ENCODE data around the gene VPS16. TPM values are rescaled to one million over a fixed set of nuclear protein-coding genes. Genes with fewer than 3 reads are reported as not detected.
"Not testable (repeated sequence)": the region's sequence is repeated elsewhere in the genome, so short reads cannot be mapped to it uniquely, and the experiment has no call there.

Gene VPS16
- total RNA-seq, 1 experiment from 2014 or later: 49.9 TPM

- POLR2A ChIA-PET (ENCODE audit: unreplicated experiment): no interaction called here
- intact Hi-C loops (cut with micrococcal nuclease): no loop called here
These were observed 11.2 kb upstream of the VPS16 start for GRCh38 chr20:2829376-2829775.

GRCh38 chr20:2831206-2831605 is 9.3 kb upstream of the VPS16 start:
- H3K27me3 ChIP-seq (ENCODE audit: low read length); H4K20me1 ChIP-seq (ENCODE audit: low read length); H3K4me3 ChIP-seq (ENCODE audit: low read length); DNase-seq; ATAC-seq; H3K9me2 ChIP-seq (replicated peaks; ENCODE audit: low read length); H3K9me3 ChIP-seq (ENCODE audit: low read length); POLR2A ChIA-PET (ENCODE audit: unreplicated experiment); H2AFZ ChIP-seq (ENCODE audit: low read length); H3F3A ChIP-seq (ENCODE audit: low read length, unreplicated experiment); H3K4me2 ChIP-seq (ENCODE audit: low read length); intact Hi-C loops (cut with micrococcal nuclease); H3K79me2 ChIP-seq (ENCODE audit: low read length); BruUV-seq (replicated peaks); H3K9ac ChIP-seq (ENCODE audit: low read length); H3K36me3 ChIP-seq (ENCODE audit: low read depth, low read length); H3K27ac ChIP-seq (ENCODE audit: low read length): not testable (repeated sequence)
- H3K4me1 ChIP-seq (ENCODE audit: insufficient read depth, low read length): peaks cover 16% of the 10 kb centered on the region
- CTCF ChIA-PET: interaction anchor here (0.6 kb wide), 1 partner anchor 55 kb away, joined by 12 read pairs; no protein-coding TSS in a partner anchor

More at GRCh38 chr20:2829376-2829775, 11.2 kb upstream of the VPS16 start:
- TF ChIP-seq EZH2 (IDR thresholded peaks at IDR 0.05; ENCODE audit: low read length, unreplicated experiment) (no peak), EZH2phosphoT487 (IDR thresholded peaks at IDR 0.05; ENCODE audit: borderline replicate concordance, low read length) (no peak), CTCF (conservative IDR thresholded peaks at IDR 0.05; ENCODE audit: low read depth, low read length) (no peak)
- no peaks in the 10 kb centered on the region for H3K9me2 ChIP-seq (replicated peaks; ENCODE audit: low read length)
- no peaks in the 10 kb centered on the region for H3K79me2 ChIP-seq (ENCODE audit: low read length)
- H3K4me3 ChIP-seq (ENCODE audit: low read length): no peak overlapping the region
- H3F3A ChIP-seq (ENCODE audit: low read length, unreplicated experiment): no peaks in the 10 kb centered on the region
- CTCF ChIA-PET: no interaction called here
- BruUV-seq (replicated peaks): no TSS peak
- no peak overlapping the region for H3K4me2 ChIP-seq (ENCODE audit: low read length)
- H2AFZ ChIP-seq (ENCODE audit: low read length): no peak overlapping the region
- no peak overlapping the region for H3K9ac ChIP-seq (ENCODE audit: low read length)
- no peak for ATAC-seq
- H3K36me3 ChIP-seq (ENCODE audit: low read depth, low read length): no peaks in the 10 kb centered on the region
- no peaks in the 10 kb centered on the region for H4K20me1 ChIP-seq (ENCODE audit: low read length)
- no peak overlapping the region for H3K27ac ChIP-seq (ENCODE audit: low read length)
- peaks cover 16% of the 10 kb centered on the region for H3K4me1 ChIP-seq (ENCODE audit: insufficient read depth, low read length)
- no peak for DNase-seq
- H3K27me3 ChIP-seq (ENCODE audit: low read length): no peaks in the 10 kb centered on the region
- no peaks in the 10 kb centered on the region for H3K9me3 ChIP-seq (ENCODE audit: low read length)

GRCh38 chr20:2833761-2834160 is 6.8 kb upstream of the VPS16 start:
- no peak for DNase-seq
- ChIA-PET POLR2A (ENCODE audit: unreplicated experiment) (no interaction called here), CTCF (no interaction called here)
- Histone ChIP-seq H3K9me2 (replicated peaks; ENCODE audit: low read length) (no peaks in the 10 kb centered on the region), H3K27ac (ENCODE audit: low read length) (no peak overlapping the region), H3K4me1 (ENCODE audit: insufficient read depth, low read length) (peaks cover 16% of the 10 kb centered on the region), H3K4me2 (ENCODE audit: low read length) (no peak overlapping the region), H3K36me3 (ENCODE audit: low read depth, low read length) (no peaks in the 10 kb centered on the region), H3F3A (ENCODE audit: low read length, unreplicated experiment) (no peaks in the 10 kb centered on the region), H3K4me3 (ENCODE audit: low read length) (no peak overlapping the region), H3K27me3 (ENCODE audit: low read length) (no peaks in the 10 kb centered on the region), H3K9ac (ENCODE audit: low read length) (no peak overlapping the region), H2AFZ (ENCODE audit: low read length) (no peak overlapping the region), H4K20me1 (ENCODE audit: low read length) (no peaks in the 10 kb centered on the region), H3K9me3 (ENCODE audit: low read length) (no peaks in the 10 kb centered on the region), H3K79me2 (ENCODE audit: low read length) (no peaks in the 10 kb centered on the region)
- no TSS peak for BruUV-seq (replicated peaks)
- no peak for TF ChIP-seq CTCF (conservative IDR thresholded peaks at IDR 0.05; ENCODE audit: low read depth, low read length)
- no peak for TF ChIP-seq EZH2phosphoT487 (IDR thresholded peaks at IDR 0.05; ENCODE audit: borderline replicate concordance, low read length)
- TF ChIP-seq EZH2 (IDR thresholded peaks at IDR 0.05; ENCODE audit: low read length, unreplicated experiment): no peak
- ATAC-seq: no peak
- intact Hi-C loops (cut with micrococcal nuclease): no loop called here

All from PC-3 (cell line).